Vagina (tissue), 2 donors: ENCODE data around the gene ADPRS.

Experiments
- POLR2AphosphoS5 ChIP-seq, 2 donors: sonication (generic); formaldehyde crosslinking; IDR thresholded peaks; one replicate each; pipeline ENCODE4 v1.9.0; 2017; ENCODE audit warnings: antibody characterized with exemption in 2 of 2, mild to moderate bottlenecking in 2 of 2, low read depth in 1 of 2; ENCODE audit not compliant: insufficient read depth in 1 of 2
- TF ChIP-seq, protein P1 (sequence below), 3 experiments: fragments of 450-650 bp in 2 of 3; fragments of 200-600 bp in 1 of 3; sonication (generic) in 1 of 3; IDR thresholded peaks; one replicate each; pipeline ENCODE4 v1.5.1; 2017 to 2019; ENCODE audit warnings: antibody characterized with exemption in 3 of 3, mild to moderate bottlenecking in 2 of 3, moderate library complexity in 2 of 3

DNA sequence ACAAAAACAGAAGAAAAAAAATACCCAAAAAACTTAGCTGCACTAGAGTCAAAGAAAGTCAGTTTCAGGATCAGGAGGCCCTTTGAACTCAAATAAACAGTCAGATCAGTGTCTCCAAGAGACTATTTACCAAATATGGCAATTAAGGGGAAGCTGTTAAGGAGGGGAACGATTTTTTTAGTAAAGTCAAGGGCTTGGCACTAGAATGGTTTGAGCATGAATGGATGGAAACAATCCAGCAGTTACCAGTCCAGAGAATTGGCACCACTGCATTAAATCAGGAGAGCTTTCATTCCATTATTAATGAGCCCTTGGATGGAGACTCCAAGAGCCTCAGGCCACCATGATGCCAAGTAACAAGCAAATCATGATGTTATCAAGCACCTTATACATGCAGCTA, 53.4 kb downstream of the ADPRS start:
- TF ChIP-seq, protein P1, sequence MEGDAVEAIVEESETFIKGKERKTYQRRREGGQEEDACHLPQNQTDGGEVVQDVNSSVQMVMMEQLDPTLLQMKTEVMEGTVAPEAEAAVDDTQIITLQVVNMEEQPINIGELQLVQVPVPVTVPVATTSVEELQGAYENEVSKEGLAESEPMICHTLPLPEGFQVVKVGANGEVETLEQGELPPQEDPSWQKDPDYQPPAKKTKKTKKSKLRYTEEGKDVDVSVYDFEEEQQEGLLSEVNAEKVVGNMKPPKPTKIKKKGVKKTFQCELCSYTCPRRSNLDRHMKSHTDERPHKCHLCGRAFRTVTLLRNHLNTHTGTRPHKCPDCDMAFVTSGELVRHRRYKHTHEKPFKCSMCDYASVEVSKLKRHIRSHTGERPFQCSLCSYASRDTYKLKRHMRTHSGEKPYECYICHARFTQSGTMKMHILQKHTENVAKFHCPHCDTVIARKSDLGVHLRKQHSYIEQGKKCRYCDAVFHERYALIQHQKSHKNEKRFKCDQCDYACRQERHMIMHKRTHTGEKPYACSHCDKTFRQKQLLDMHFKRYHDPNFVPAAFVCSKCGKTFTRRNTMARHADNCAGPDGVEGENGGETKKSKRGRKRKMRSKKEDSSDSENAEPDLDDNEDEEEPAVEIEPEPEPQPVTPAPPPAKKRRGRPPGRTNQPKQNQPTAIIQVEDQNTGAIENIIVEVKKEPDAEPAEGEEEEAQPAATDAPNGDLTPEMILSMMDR (IDR thresholded peaks at IDR 0.05), result no peak
- no peak for TF ChIP-seq POLR2AphosphoS5 (IDR thresholded peaks at IDR 0.05; ENCODE audit: insufficient read depth in 1 of 2, low read depth in 1 of 2)
